Measurements from ENCODE around the gene CCDC33. TPM values are rescaled to one million over a fixed set of nuclear protein-coding genes. Genes with fewer than 3 reads are reported as not detected.

The CCDC33 gene
- total RNA-seq, 1 experiment from 2014 or later = 0.15 TPM

- H2AFZ ChIP-seq (ENCODE audit: low read depth, low read length, poor library complexity, severe bottlenecking) = no peak overlapping the region
- H3K4me1 ChIP-seq (ENCODE audit: control insufficient read depth in 1 of 2, insufficient read depth in 2 of 2, low read length in 2 of 2) = peaks cover 22 to 86% of the 10 kb centered on the region in 2 experiments
- no peak overlapping the region for H3K4me3 ChIP-seq (replicated peaks in 1 of 2; ENCODE audit: low read depth in 1 of 2, low read length in 2 of 2)
- H3K9me2 ChIP-seq (ENCODE audit: insufficient read depth) = no peaks in the 10 kb centered on the region
- POLR2A ChIA-PET = interaction anchor here (1.2 to 2.8 kb wide), 5 partner anchors 12 to 77 kb away, joined by 3 to 24 read pairs (median 4); partner anchors contain the start of gene UBL7
- H3K4me2 ChIP-seq (ENCODE audit: low read length) = peak overlapping the region; percentile 46
- peak overlapping the region; percentile 28 for H3K9ac ChIP-seq (ENCODE audit: low read length)
- no peak for TF ChIP-seq SIN3A (IDR thresholded peaks at IDR 0.05; ENCODE audit: low read depth)
- no peak for TF ChIP-seq TCF7L2 (IDR thresholded peaks at IDR 0.05; ENCODE audit: borderline replicate concordance, extremely low read depth, insufficient read depth, insufficient read length)
- TF ChIP-seq EZH2 (IDR thresholded peaks at IDR 0.05) = no peak
- no peak for TF ChIP-seq ELF1 (IDR thresholded peaks at IDR 0.05; ENCODE audit: borderline replicate concordance, low read depth)
- no peak for TF ChIP-seq RAD21 (IDR thresholded peaks at IDR 0.05; ENCODE audit: low read depth)
- TF ChIP-seq ZBTB33 (IDR thresholded peaks at IDR 0.05; ENCODE audit: extremely low read depth, insufficient replicate concordance, low read length) = no peak
- 0 out of 2 replicates have a peak, but pooled peaks have one; percentile 11 for TF ChIP-seq ZFX (IDR thresholded peaks at IDR 0.05)
- no peak for TF ChIP-seq EGR1 (IDR thresholded peaks at IDR 0.05; ENCODE audit: low read depth)
- TF ChIP-seq, protein P1, sequence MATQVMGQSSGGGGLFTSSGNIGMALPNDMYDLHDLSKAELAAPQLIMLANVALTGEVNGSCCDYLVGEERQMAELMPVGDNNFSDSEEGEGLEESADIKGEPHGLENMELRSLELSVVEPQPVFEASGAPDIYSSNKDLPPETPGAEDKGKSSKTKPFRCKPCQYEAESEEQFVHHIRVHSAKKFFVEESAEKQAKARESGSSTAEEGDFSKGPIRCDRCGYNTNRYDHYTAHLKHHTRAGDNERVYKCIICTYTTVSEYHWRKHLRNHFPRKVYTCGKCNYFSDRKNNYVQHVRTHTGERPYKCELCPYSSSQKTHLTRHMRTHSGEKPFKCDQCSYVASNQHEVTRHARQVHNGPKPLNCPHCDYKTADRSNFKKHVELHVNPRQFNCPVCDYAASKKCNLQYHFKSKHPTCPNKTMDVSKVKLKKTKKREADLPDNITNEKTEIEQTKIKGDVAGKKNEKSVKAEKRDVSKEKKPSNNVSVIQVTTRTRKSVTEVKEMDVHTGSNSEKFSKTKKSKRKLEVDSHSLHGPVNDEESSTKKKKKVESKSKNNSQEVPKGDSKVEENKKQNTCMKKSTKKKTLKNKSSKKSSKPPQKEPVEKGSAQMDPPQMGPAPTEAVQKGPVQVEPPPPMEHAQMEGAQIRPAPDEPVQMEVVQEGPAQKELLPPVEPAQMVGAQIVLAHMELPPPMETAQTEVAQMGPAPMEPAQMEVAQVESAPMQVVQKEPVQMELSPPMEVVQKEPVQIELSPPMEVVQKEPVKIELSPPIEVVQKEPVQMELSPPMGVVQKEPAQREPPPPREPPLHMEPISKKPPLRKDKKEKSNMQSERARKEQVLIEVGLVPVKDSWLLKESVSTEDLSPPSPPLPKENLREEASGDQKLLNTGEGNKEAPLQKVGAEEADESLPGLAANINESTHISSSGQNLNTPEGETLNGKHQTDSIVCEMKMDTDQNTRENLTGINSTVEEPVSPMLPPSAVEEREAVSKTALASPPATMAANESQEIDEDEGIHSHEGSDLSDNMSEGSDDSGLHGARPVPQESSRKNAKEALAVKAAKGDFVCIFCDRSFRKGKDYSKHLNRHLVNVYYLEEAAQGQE (IDR thresholded peaks at IDR 0.05; ENCODE audit: low read depth) = no peak
- TF ChIP-seq ZNF274 (IDR thresholded peaks at IDR 0.05; ENCODE audit: low read depth, low read length) = no peak
- TF ChIP-seq YY1 (IDR thresholded peaks at IDR 0.05; ENCODE audit: extremely low read depth, insufficient replicate concordance, low read depth, low read length) = no peak
- TF ChIP-seq, protein P2, sequence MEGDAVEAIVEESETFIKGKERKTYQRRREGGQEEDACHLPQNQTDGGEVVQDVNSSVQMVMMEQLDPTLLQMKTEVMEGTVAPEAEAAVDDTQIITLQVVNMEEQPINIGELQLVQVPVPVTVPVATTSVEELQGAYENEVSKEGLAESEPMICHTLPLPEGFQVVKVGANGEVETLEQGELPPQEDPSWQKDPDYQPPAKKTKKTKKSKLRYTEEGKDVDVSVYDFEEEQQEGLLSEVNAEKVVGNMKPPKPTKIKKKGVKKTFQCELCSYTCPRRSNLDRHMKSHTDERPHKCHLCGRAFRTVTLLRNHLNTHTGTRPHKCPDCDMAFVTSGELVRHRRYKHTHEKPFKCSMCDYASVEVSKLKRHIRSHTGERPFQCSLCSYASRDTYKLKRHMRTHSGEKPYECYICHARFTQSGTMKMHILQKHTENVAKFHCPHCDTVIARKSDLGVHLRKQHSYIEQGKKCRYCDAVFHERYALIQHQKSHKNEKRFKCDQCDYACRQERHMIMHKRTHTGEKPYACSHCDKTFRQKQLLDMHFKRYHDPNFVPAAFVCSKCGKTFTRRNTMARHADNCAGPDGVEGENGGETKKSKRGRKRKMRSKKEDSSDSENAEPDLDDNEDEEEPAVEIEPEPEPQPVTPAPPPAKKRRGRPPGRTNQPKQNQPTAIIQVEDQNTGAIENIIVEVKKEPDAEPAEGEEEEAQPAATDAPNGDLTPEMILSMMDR (IDR thresholded peaks at IDR 0.05 in 2 of 3, conservative IDR thresholded peaks at IDR 0.05 in 1 of 3; ENCODE audit: borderline replicate concordance in 1 of 3, insufficient read depth in 1 of 3, low read depth in 2 of 3, low read length in 2 of 3) = no peak
- peak; percentile 56 for TF ChIP-seq POLR2AphosphoS5 (IDR thresholded peaks at IDR 0.05; ENCODE audit: low read depth, low read length)
- TF ChIP-seq EZH2phosphoT487 (IDR thresholded peaks at IDR 0.05; ENCODE audit: borderline replicate concordance) = no peak
- no peaks in the 10 kb centered on the region for H3K79me2 ChIP-seq (ENCODE audit: insufficient read depth, low read length)
- RAD21 ChIA-PET (ENCODE audit: low non-redundant PET in 1 of 2, low total read pairs in 2 of 2, uncharacterized antibody in 2 of 2, unreplicated experiment in 2 of 2) = interaction anchor here in 1 of 2 experiments (1.7 kb wide), 1 partner anchor 55 kb away, joined by 15 read pairs; no protein-coding TSS in a partner anchor
- H3K36me3 ChIP-seq (ENCODE audit: control insufficient read depth in 1 of 2, insufficient read depth in 2 of 2, low read length in 2 of 2) = no peaks in the 10 kb centered on the region
- DNase-seq (ENCODE audit: low read depth, low spot score) (peak; percentile 57), ATAC-seq (peak; percentile 27)
- H3K9me3 ChIP-seq (ENCODE audit: control insufficient read depth in 1 of 2, insufficient read depth in 1 of 2, low read depth in 1 of 2, low read length in 2 of 2) = no peaks in the 10 kb centered on the region
- no peaks in the 10 kb centered on the region for H3K27me3 ChIP-seq (ENCODE audit: insufficient read depth, low read length)
- CTCF ChIA-PET = interaction anchor here (0.9 to 6.3 kb wide), 5 partner anchors 9 to 105 kb away, joined by 4 to 83 read pairs (median 9); no protein-coding TSS in a partner anchor
- 0 out of 2 replicates have a peak overlapping the region, but pooled peaks have one; percentile 14 for H3K27ac ChIP-seq (ENCODE audit: low read depth, low read length)
- no TSS peak for BruUV-seq (replicated peaks)
- no peaks in the 10 kb centered on the region for H4K20me1 ChIP-seq (ENCODE audit: insufficient read depth)
- intact Hi-C loops (cut with micrococcal nuclease) = loop anchor here (2.0 kb wide), 1 partner anchor 107 kb away; no protein-coding TSS in a partner anchor
Measured at GRCh38 chr15:74383695-74384565, 147.8 kb downstream of the CCDC33 start.

Data from HCT116 (cell line).